ENCODE data around the gene TRIM31. TPM values are rescaled to one million over a fixed set of nuclear protein-coding genes. Genes with fewer than 3 reads are reported as not detected.

TRIM31 gene
- polyA plus RNA-seq, 2 of the 4 experiments (the other 2 are of a cell fraction) = 2.9 to 3.2 TPM

GRCh38 chr6:30100154-30100553 is 12.7 kb downstream of the TRIM31 start:
- ATAC-seq = no peak
- Histone ChIP-seq H3K4me2 (no peak overlapping the region), H3K4me1 (peaks cover 26% of the 10 kb centered on the region), H3K9me3 (no peaks in the 10 kb centered on the region), H3K4me3 (no peak overlapping the region), H3K27ac (no peak overlapping the region)
- POLR2A ChIA-PET = no interaction called here
- CTCF ChIA-PET = no interaction called here
- 74% methylated on average over 8 of the region's 8 CpGs for WGBS (ENCODE audit: missing lambda C conversion rate)
- no peak for FAIRE-seq
- DNase-seq (ENCODE audit: low read depth in 1 of 2, low spot score in 1 of 2) = no peak
- TF ChIP-seq CHD2 (IDR thresholded peaks at IDR 0.05; ENCODE audit: low read length, partially characterized antibody) (no peak), REST (IDR thresholded peaks at IDR 0.05) (no peak), HOXB13 (CRISPR knock-in tag; IDR thresholded peaks at IDR 0.05; ENCODE audit: low read depth) (no peak), TFCP2L1 (CRISPR knock-in tag; IDR thresholded peaks at IDR 0.05) (no peak)

GRCh38 chr6:30097902-30098768 is 14.8 kb downstream of the TRIM31 start:
- Histone ChIP-seq H3K4me1 (peaks cover 27% of the 10 kb centered on the region), H3K27ac (no peak overlapping the region), H3K4me3 (no peak overlapping the region), H3K9me3 (no peaks in the 10 kb centered on the region), H3K4me2 (no peak overlapping the region)
- POLR2A ChIA-PET = no interaction called here
- CTCF ChIA-PET = interaction anchor here (1.6 kb wide), 1 partner anchor 33 kb away, joined by 13 read pairs; no protein-coding TSS in a partner anchor
- DNase-seq (ENCODE audit: low read depth in 1 of 2, low spot score in 1 of 2) (no peak), FAIRE-seq (no peak), ATAC-seq (no peak)
- no peak for TF ChIP-seq E2F6 (IDR thresholded peaks at IDR 0.05; ENCODE audit: borderline replicate concordance, low read depth)
- no peak for TF ChIP-seq CEBPB (IDR thresholded peaks at IDR 0.05)
- no peak for TF ChIP-seq ESRRA (IDR thresholded peaks at IDR 0.05; ENCODE audit: borderline replicate concordance, low read length)
- TF ChIP-seq, protein P1, sequence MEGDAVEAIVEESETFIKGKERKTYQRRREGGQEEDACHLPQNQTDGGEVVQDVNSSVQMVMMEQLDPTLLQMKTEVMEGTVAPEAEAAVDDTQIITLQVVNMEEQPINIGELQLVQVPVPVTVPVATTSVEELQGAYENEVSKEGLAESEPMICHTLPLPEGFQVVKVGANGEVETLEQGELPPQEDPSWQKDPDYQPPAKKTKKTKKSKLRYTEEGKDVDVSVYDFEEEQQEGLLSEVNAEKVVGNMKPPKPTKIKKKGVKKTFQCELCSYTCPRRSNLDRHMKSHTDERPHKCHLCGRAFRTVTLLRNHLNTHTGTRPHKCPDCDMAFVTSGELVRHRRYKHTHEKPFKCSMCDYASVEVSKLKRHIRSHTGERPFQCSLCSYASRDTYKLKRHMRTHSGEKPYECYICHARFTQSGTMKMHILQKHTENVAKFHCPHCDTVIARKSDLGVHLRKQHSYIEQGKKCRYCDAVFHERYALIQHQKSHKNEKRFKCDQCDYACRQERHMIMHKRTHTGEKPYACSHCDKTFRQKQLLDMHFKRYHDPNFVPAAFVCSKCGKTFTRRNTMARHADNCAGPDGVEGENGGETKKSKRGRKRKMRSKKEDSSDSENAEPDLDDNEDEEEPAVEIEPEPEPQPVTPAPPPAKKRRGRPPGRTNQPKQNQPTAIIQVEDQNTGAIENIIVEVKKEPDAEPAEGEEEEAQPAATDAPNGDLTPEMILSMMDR (IDR thresholded peaks at IDR 0.05) = no peak
- TF ChIP-seq CBX2 (IDR thresholded peaks at IDR 0.05; ENCODE audit: borderline replicate concordance, low read depth) = no peak
- TF ChIP-seq HOXB5 (CRISPR knock-in tag; IDR thresholded peaks at IDR 0.05) = no peak
- TF ChIP-seq MYC (IDR thresholded peaks at IDR 0.05; ENCODE audit: borderline replicate concordance, low read length) = no peak
- no peak for TF ChIP-seq HMGXB4 (CRISPR knock-in tag; IDR thresholded peaks at IDR 0.05; ENCODE audit: borderline replicate concordance)
- no peak for TF ChIP-seq REST (IDR thresholded peaks at IDR 0.05)
- no peak for TF ChIP-seq POLR2A (IDR thresholded peaks at IDR 0.05; ENCODE audit: low read length)
- whole genome bisulfite sequencing (ENCODE audit: missing lambda C conversion rate) = 60% methylated on average over 4 of the region's 4 CpGs
